Dedifferentiated amniotic fluid mesenchymal stem cell (primary cell): ENCODE measurements around the gene FAM107A.

ENCODE experiments used
- DNase-seq: peaks from one replicate; pipeline ENCODE4 v3.0.0-alpha.2; 2016; ENCODE audit errors: extremely low spot score

FAM107A gene

GRCh38 chr3:58567251-58567515 is 10.0 kb downstream of the FAM107A start:
- DNase-seq, result no peak

- DNase-seq, result no peak
Measured at GRCh38 chr3:58566398-58567250, 10.6 kb downstream of the FAM107A start.

- DNase-seq, result no peak
Measured at GRCh38 chr3:58565621-58566397, 11.4 kb downstream of the FAM107A start.

- DNase-seq, result peak; percentile 72
Measured at GRCh38 chr3:58564456-58565160, 12.6 kb downstream of the FAM107A start.

- DNase-seq, result no peak
Measured at GRCh38 chr3:58564054-58564453, 13.1 kb downstream of the FAM107A start.

- no peak for DNase-seq
Measured at GRCh38 chr3:58563386-58564035, 13.7 kb downstream of the FAM107A start.

GRCh38 chr3:58562498-58562897 is 14.7 kb downstream of the FAM107A start:
- no peak for DNase-seq

- peak; percentile 90 for DNase-seq
Measured at GRCh38 chr3:58560771-58561311, 16.4 kb downstream of the FAM107A start.

- DNase-seq, result no peak
Measured at GRCh38 chr3:58559586-58559985, 17.6 kb downstream of the FAM107A start.

- DNase-seq, result no peak
Measured at GRCh38 chr3:58557491-58557890, 19.7 kb downstream of the FAM107A start.

- no peak for DNase-seq
Measured at GRCh38 chr3:58556761-58557221, 20.4 kb downstream of the FAM107A start.

GRCh38 chr3:58556001-58556400 is 21.2 kb downstream of the FAM107A start:
- DNase-seq, result no peak

- DNase-seq, result no peak
Measured at GRCh38 chr3:58555203-58555602, 22.0 kb downstream of the FAM107A start.

- DNase-seq, result no peak
Measured at GRCh38 chr3:58553003-58553402, 24.2 kb downstream of the FAM107A start.

- DNase-seq, result no peak
Measured at GRCh38 chr3:58551636-58552180, 25.5 kb downstream of the FAM107A start.

GRCh38 chr3:58544541-58544940 is 32.6 kb downstream of the FAM107A start:
- no peak for DNase-seq

- DNase-seq, result no peak
Measured at GRCh38 chr3:58540176-58540858, 36.9 kb downstream of the FAM107A start.

GRCh38 chr3:58539626-58540025 is 37.6 kb downstream of the FAM107A start:
- no peak for DNase-seq

GRCh38 chr3:58537412-58538301 is 39.5 kb downstream of the FAM107A start:
- DNase-seq, result no peak
